K562 (cell line): Measurements from ENCODE around the gene RNMT. TPM values are rescaled to one million over a fixed set of nuclear protein-coding genes. Genes with fewer than 3 reads are reported as not detected.
A peak's percentile ranks its signal among the peaks of the same experiment; 100 is the strongest.

Experiments used
- ATAC-seq: fragments of 200-7000 bp; cut with Tn5 transposase; 3 replicates; pipeline ENCODE4 v1.9.1; 2020; ENCODE audit warnings: moderate library complexity
- BruUV-seq: library from RNA; stranded (reverse); fragments of 400-500 nt; replicated peaks from 2 replicates; lab custom pipeline; 2021; lab: Mats Ljungman, UMichigan
- CTCF ChIA-PET: fragments of 300-600 bp; formaldehyde crosslinking; extraction: SDS; loops from one replicate; lab custom pipeline; 2021; ENCODE audit warnings: low intra/inter-chr PET ratio; lab: Yijun Ruan, JAX
- POLR2A ChIA-PET: fragments of 300-600, 350-650 bp; sonication (Branson Sonifier 250); formaldehyde crosslinking; extraction: SDS; loops from one replicate; lab custom pipeline; 2021; ENCODE audit warnings: antibody characterized with exemption, inconsistent platforms; lab: Yijun Ruan, JAX
- DNase-seq, 4 experiments: peaks; one replicate each; pipeline versions ENCODE4 v3.0.0 to v3.0.0-alpha.2; 2011 to 2018; ENCODE audit warnings: low spot score in 3 of 4, mixed read lengths in 3 of 4; ENCODE audit errors: extremely low read depth in 1 of 4
- FAIRE-seq: peaks from 2 replicates; lab custom pipeline; 2011; peaks lifted over from hg19 to GRCh38; lab: Jason Lieb, UNC
- H2AFZ ChIP-seq: 2 replicates; pipeline ENCODE4 v1.6.0; 2011; ENCODE audit warnings: low read depth, low read length, control low read depth, inconsistent platforms
- H3K27ac ChIP-seq: fragments of 200-600 bp; 3 replicates; pipeline ENCODE4 v1.8.0; 2011; ENCODE audit warnings: low read depth, mild to moderate bottlenecking, control low read depth, inconsistent platforms, low read length, moderate library complexity, mixed read lengths; ENCODE audit errors: extremely low read depth
- H3K27me3 ChIP-seq, 2 experiments: fragments of 300-600 bp in 1 of 2; 2 replicates in 1 of 2; 3 replicates in 1 of 2; pipeline versions ENCODE4 v1.6.0 to v1.8.0; 2011; ENCODE audit warnings: inconsistent platforms in 2 of 2, low read length in 2 of 2, mild to moderate bottlenecking in 1 of 2, mixed read lengths in 1 of 2, moderate library complexity in 1 of 2; ENCODE audit not compliant: control insufficient read depth in 2 of 2, insufficient read depth in 2 of 2
- H3K36me3 ChIP-seq: fragments of 300-600 bp; 3 replicates; pipeline ENCODE4 v1.8.0; 2011; ENCODE audit warnings: mild to moderate bottlenecking, low read length, inconsistent platforms; ENCODE audit not compliant: control insufficient read depth, insufficient read depth
- H3K4me1 ChIP-seq, 2 experiments: fragments of 200-600 bp in 1 of 2; replicated peaks in 1 of 2; 2 replicates in 1 of 2; 3 replicates in 1 of 2; pipeline versions ENCODE4 v1.5.1 to v1.8.0; 2011; ENCODE audit warnings: inconsistent platforms in 2 of 2, low read length in 2 of 2, mild to moderate bottlenecking in 1 of 2, mixed read lengths in 1 of 2, moderate library complexity in 1 of 2; ENCODE audit not compliant: control insufficient read depth in 2 of 2, insufficient read depth in 2 of 2
- H3K4me2 ChIP-seq: 2 replicates; pipeline ENCODE4 v1.6.1; 2011; ENCODE audit warnings: low read length, control low read depth, inconsistent platforms, mixed read lengths; ENCODE audit not compliant: insufficient read depth
- H3K4me3 ChIP-seq: fragments of 200-600 bp; sonication (generic), shearing (Covaris generic); 2 replicates; pipeline ENCODE4 v1.5.1; 2016; ENCODE audit warnings: control low read depth, inconsistent platforms
- H3K79me2 ChIP-seq: fragments of 200-600 bp; 3 replicates; pipeline ENCODE4 v1.8.0; 2011; ENCODE audit warnings: low read length, inconsistent platforms; ENCODE audit not compliant: control insufficient read depth, insufficient read depth
- H3K9ac ChIP-seq, 2 experiments: 2 replicates each; pipeline versions ENCODE4 v1.6.0 to v1.6.1; 2011; ENCODE audit warnings: low read depth in 2 of 2, low read length in 2 of 2, control low read depth in 1 of 2, inconsistent platforms in 1 of 2, mild to moderate bottlenecking in 1 of 2, mixed read lengths in 1 of 2; ENCODE audit not compliant: insufficient read depth in 1 of 2
- H3K9me1 ChIP-seq: one replicate; pipeline ENCODE4 v1.6.0; 2011; ENCODE audit warnings: inconsistent platforms, mild to moderate bottlenecking, low read length, moderate library complexity; ENCODE audit not compliant: control insufficient read depth, insufficient read depth
- H3K9me3 ChIP-seq: replicated peaks from 2 replicates; pipeline ENCODE4 v1.5.1; 2011; ENCODE audit warnings: low read depth, low read length, inconsistent platforms; ENCODE audit not compliant: control insufficient read depth, insufficient read depth
- H4K20me1 ChIP-seq: replicated peaks from 2 replicates; pipeline ENCODE4 v1.6.1; 2011; ENCODE audit warnings: low read length, inconsistent platforms, mixed read lengths; ENCODE audit not compliant: control insufficient read depth, insufficient read depth
- FOXJ3 ChIP-seq: sonication (generic); formaldehyde crosslinking; IDR thresholded peaks from 2 replicates; pipeline ENCODE4 v1.4.0; 2020; ENCODE audit warnings: mild to moderate bottlenecking, missing genetic modification reagents
- MITF ChIP-seq: IDR thresholded peaks from 2 replicates; pipeline ENCODE4 v1.6.1; 2014; ENCODE audit warnings: antibody characterized with exemption
- POLR2H ChIP-seq: IDR thresholded peaks from 2 replicates; pipeline ENCODE4 v1.6.1; 2016; ENCODE audit warnings: missing genetic modification characterization, low read depth, mild to moderate bottlenecking, control low read depth, missing compliant biosample characterization, moderate library complexity
- SRF ChIP-seq, 2 experiments: fragments of 250-450, 450-650 bp in 1 of 2; sonication (Bioruptor Pico) in 1 of 2; sonication (generic) in 1 of 2; formaldehyde crosslinking; IDR thresholded peaks; 2 replicates each; pipeline versions ENCODE4 v1.5.0 to v1.5.1; 2020 to 2022; ENCODE audit warnings: mild to moderate bottlenecking in 1 of 2, missing genetic modification reagents in 1 of 2
- XRCC4 ChIP-seq: IDR thresholded peaks from one replicate; pipeline ENCODE4 v1.6.1; 2011; ENCODE audit not compliant: insufficient read depth, insufficient read length; ENCODE audit errors: extremely low read depth
- WGBS: fragments of 100-300 bp; shearing (Covaris generic); methylation state at CpG from one replicate; pipeline ENCODE4 v1.1.6; 2016; ENCODE audit warnings: low coverage, mixed read lengths; ENCODE audit not compliant: insufficient coverage; ENCODE audit errors: missing lambda C conversion rate; 5-methylcytosine and 5-hydroxymethylcytosine counted together
- in situ Hi-C: fragments of 300-500 bp; cut with MboI; formaldehyde crosslinking; loops from 4 replicates; pipeline ENCODE4 v1.15.0; 2018; ENCODE audit warnings: inconsistent platforms, mixed read lengths
- intact Hi-C: fragments of 100-400 bp; cut with micrococcal nuclease; formaldehyde crosslinking; loops from 2 replicates; pipeline ENCODE4 v1.14.2; 2022
- polyA plus RNA-seq, 8 experiments: library from polyadenylated mRNA; depleted of rRNA in 4 of 8; stranded (reverse) in 5 of 8; unstranded in 3 of 8; fragments of >200 nt; fragmentation: Nextera tagmentation in 2 of 8; fragmentation: Illumina TruSeq in 1 of 8; extraction: Ambion mirVana in 2 of 8; extraction: Trizol in 1 of 8; gene quantifications; 2 replicates each; pipeline versions ENCODE4 v1.2.1 to v1.2.3, GENCODE V29; 2011 to 2014; ENCODE audit warnings: inconsistent platforms in 1 of 8, missing spikeins in 1 of 8
- total RNA-seq, 7 experiments: library from RNA; depleted of rRNA in 6 of 7; stranded (reverse); fragments of >200 nt in 6 of 7; fragmentation: Illumina TruSeq in 2 of 7; extraction: Trizol in 2 of 7; gene quantifications; 2 replicates each; pipeline versions ENCODE4 v1.2.1 to v1.2.3, GENCODE V29; 2011 to 2021; ENCODE audit warnings: low replicate concordance in 1 of 7

RNMT gene
- total and polyA plus RNA-seq, 9 of the 15 experiments (the other 6 are each of a cell fraction or from before 2014, with no cell fraction given), result 20.2 to 63.4 (median 34.1) TPM

GRCh38 chr18:13720847-13721246, 5.6 kb upstream of the RNMT start:
- DNase-seq (no peak), FAIRE-seq (no peak), ATAC-seq (no peak)
- Histone ChIP-seq H4K20me1 (no peaks in the 10 kb centered on the region; the same call in 1 of the 2 replicates), H2AFZ (no peak overlapping the region), H3K9me3 (no peaks in the 10 kb centered on the region; the same call in 1 of the 2 replicates), H3K4me2 (no peak overlapping the region), H3K4me1 (peaks cover 5 to 9% of the 10 kb centered on the region in 2 experiments; a peak in 3 of 5 replicates), H3K36me3 (peaks cover 28% of the 10 kb centered on the region; the same call in 2 of the 3 replicates), H3K79me2 (peaks cover 100% of the 10 kb centered on the region), H3K27ac (no peak overlapping the region), H3K9me1 (no peaks in the 10 kb centered on the region), H3K9ac (no peak overlapping the region), H3K4me3 (no peak overlapping the region), H3K27me3 (no peaks in the 10 kb centered on the region)
- TF ChIP-seq XRCC4, result no peak
- no peak for TF ChIP-seq FOXJ3
- TF ChIP-seq MITF, result no peak
- peak in 1 of 2 experiments; percentile 41; a peak in 1 of 4 replicates for TF ChIP-seq SRF (CRISPR knock-in tag; IDR thresholded peaks at IDR 0.05)
- TF ChIP-seq POLR2H (tag), result no peak
- ChIA-PET POLR2A (no interaction called here), CTCF (no interaction called here)
- WGBS, result 67% methylated on average over 1 of the region's 1 CpG
- no TSS peak for BruUV-seq
- in situ Hi-C loops (no loop called here), intact Hi-C loops (no loop called here)
